ENCODE measurements around the gene NOTCH1. TPM values are rescaled to one million over a fixed set of nuclear protein-coding genes. Genes with fewer than 3 reads are reported as not detected.

The NOTCH1 gene
- polyA plus RNA-seq, 1 donor = 38.6 TPM

- no peak for DNase-seq
Measured at GRCh38 chr9:136462664-136463063, 83.2 kb downstream of the NOTCH1 start.

GRCh38 chr9:136460772-136461325, 85.0 kb downstream of the NOTCH1 start:
- no peak for DNase-seq

- DNase-seq = no peak
Measured at GRCh38 chr9:136459425-136459824, 86.4 kb downstream of the NOTCH1 start.

GRCh38 chr9:136457326-136457725, 88.5 kb downstream of the NOTCH1 start:
- DNase-seq = no peak

GRCh38 chr9:136456258-136456657, 89.6 kb downstream of the NOTCH1 start:
- no peak for DNase-seq

GRCh38 chr9:136455043-136456002, 90.5 kb downstream of the NOTCH1 start:
- no peak for DNase-seq

- DNase-seq = no peak
Measured at GRCh38 chr9:136454026-136454796, 91.6 kb downstream of the NOTCH1 start.

- DNase-seq = no peak
Measured at GRCh38 chr9:136453326-136453725, 92.5 kb downstream of the NOTCH1 start.

GRCh38 chr9:136451221-136451877, 94.5 kb downstream of the NOTCH1 start:
- no peak for DNase-seq

- no peak for DNase-seq
Measured at GRCh38 chr9:136448655-136449054, 97.2 kb downstream of the NOTCH1 start.

- DNase-seq = no peak
Measured at GRCh38 chr9:136447173-136447778, 98.6 kb downstream of the NOTCH1 start.

- no peak for DNase-seq
Measured at GRCh38 chr9:136445799-136446198, 100.0 kb downstream of the NOTCH1 start.

Other genes with a start within 250 kb of the NOTCH1 start
- 0.04 TPM for gene CCDC187, start 242.0 kb downstream of the NOTCH1 start, polyA plus RNA-seq (ENCODE audit: insufficient read length)
- 28.5 TPM for gene GPSM1, start 218.5 kb downstream of the NOTCH1 start, polyA plus RNA-seq (ENCODE audit: insufficient read length)
- gene DNLZ, start 182.3 kb downstream of the NOTCH1 start, polyA plus RNA-seq (ENCODE audit: insufficient read length) = 10.5 TPM
- 1.1 TPM for gene CARD9, start 172.4 kb downstream of the NOTCH1 start, polyA plus RNA-seq (ENCODE audit: insufficient read length)
- 7.8 TPM for gene SNAPC4, start 145.9 kb downstream of the NOTCH1 start, polyA plus RNA-seq (ENCODE audit: insufficient read length)
- 31.5 TPM for gene ENTR1, start 135.4 kb downstream of the NOTCH1 start, polyA plus RNA-seq (ENCODE audit: insufficient read length)
- 39.9 TPM for gene PMPCA, start 135.4 kb downstream of the NOTCH1 start, polyA plus RNA-seq (ENCODE audit: insufficient read length)
- gene INPP5E, start 106.2 kb downstream of the NOTCH1 start, polyA plus RNA-seq (ENCODE audit: insufficient read length) = 13.7 TPM
- gene SEC16A, start 63.0 kb downstream of the NOTCH1 start, polyA plus RNA-seq (ENCODE audit: insufficient read length) = 38.4 TPM
- gene EGFL7, start 116.9 kb upstream of the NOTCH1 start, polyA plus RNA-seq (ENCODE audit: insufficient read length) = 90.8 TPM
- 19.1 TPM for gene AGPAT2, start 141.4 kb upstream of the NOTCH1 start, polyA plus RNA-seq (ENCODE audit: insufficient read length)
- 20.4 TPM for gene DIPK1B, start 166.5 kb upstream of the NOTCH1 start, polyA plus RNA-seq (ENCODE audit: insufficient read length)
- gene LCN10, start 196.9 kb upstream of the NOTCH1 start, polyA plus RNA-seq (ENCODE audit: insufficient read length) = 5.6 TPM
- not detected for gene LCN6, start 202.5 kb upstream of the NOTCH1 start, polyA plus RNA-seq (ENCODE audit: insufficient read length)
- gene LCN8, start 212.2 kb upstream of the NOTCH1 start, polyA plus RNA-seq (ENCODE audit: insufficient read length) = 7.1 TPM
- 0.62 TPM for gene LCN15, start 218.5 kb upstream of the NOTCH1 start, polyA plus RNA-seq (ENCODE audit: insufficient read length)
- 35.7 TPM for gene TMEM141, start 245.3 kb upstream of the NOTCH1 start, polyA plus RNA-seq (ENCODE audit: insufficient read length)

Data from hindlimb muscle (tissue), 1 donor.